ENCODE data around the gene NRP1. TPM values are rescaled to one million over a fixed set of nuclear protein-coding genes. Genes with fewer than 3 reads are reported as not detected.
A peak's percentile ranks its signal among the peaks of the same experiment; 100 is the strongest.
"Not testable (repeated sequence)": the region's sequence is repeated elsewhere in the genome, so short reads cannot be mapped to it uniquely, and the experiment has no call there.

Gene NRP1
- total RNA-seq, 1 experiment from 2014 or later: 85.9 TPM

DNA sequence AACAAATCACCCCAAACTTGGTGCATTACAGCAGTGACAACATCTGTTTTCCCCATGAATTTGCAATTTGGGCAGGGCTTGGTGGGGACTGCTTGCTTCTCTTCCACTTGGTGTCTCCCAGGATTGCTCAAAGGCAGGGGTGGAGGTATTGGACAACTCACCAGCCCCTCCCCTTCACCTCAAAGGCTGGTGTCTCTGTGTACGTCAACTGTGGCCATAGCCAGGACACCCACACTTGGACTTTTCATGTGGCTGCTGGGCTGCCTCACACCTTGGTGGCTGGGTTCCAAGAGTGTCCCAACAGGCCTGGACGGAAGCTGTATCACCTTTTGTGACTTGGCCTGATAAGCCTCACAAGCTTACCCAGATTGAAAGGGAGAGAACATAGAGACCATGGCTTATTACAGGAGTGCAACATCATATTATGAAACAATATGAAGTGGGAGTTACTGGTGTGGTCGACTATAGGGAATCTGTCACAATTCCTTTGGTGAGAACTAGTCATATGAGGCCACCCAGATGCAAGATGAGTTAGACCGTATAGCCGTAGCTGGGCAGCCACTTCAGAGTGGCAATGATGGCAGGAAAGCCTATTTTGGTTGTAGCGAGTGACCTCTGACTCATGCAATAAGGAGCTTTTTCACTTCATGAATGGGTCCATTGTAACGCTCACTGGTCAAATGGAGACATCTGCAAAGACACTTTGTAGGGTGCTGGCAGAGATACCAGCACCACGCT is 188.8 kb downstream of the NRP1 start:
- Histone ChIP-seq H3K36me3 (no peaks in the 10 kb centered on the region), H3K27me3 (replicated peaks) (no peaks in the 10 kb centered on the region), H3K4me1 (replicated peaks) (peaks cover 36% of the 10 kb centered on the region), H3K9me3 (replicated peaks) (no peaks in the 10 kb centered on the region), H3K4me3 (no peak overlapping the region), H3K27ac (peak overlapping the region; percentile 85)
- peak; percentile 82 to 83 for DNase-seq (ENCODE audit: low read depth in 1 of 2, low spot score in 2 of 2)

DNA sequence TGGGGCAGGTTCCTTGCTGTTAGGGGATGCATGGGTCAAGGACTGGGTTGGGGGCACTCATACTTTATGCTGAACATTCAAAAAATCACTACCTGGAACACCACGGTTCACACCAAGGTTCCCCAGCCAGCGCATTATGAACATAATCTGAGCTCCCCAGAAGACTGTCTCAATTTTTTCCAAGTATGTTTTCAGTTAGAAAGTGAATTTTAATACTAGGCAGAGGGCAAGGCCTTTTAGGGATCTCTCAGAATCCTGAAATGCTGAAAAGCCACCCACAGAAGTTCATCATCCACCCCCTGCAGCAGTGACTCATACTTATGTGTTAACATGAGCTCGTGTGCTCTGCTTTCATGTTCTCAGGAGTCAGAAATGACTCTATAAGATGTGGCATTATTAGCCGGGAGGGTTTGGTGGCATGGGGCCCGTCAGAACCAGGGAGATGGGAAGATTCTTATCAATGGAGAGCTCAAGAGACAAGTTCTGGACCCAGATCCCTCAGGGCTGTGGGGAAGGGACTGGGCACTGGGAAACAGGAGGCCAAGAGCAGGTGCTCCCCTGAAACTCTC is 191.2 kb downstream of the NRP1 start:
- Histone ChIP-seq H3K27ac (no peak overlapping the region), H3K27me3 (replicated peaks) (no peaks in the 10 kb centered on the region), H3K4me1 (replicated peaks) (peaks cover 36% of the 10 kb centered on the region), H3K4me3 (no peak overlapping the region), H3K36me3 (no peaks in the 10 kb centered on the region), H3K9me3 (replicated peaks) (no peaks in the 10 kb centered on the region)
- peak; percentile 53 to 62 for DNase-seq (ENCODE audit: low read depth in 1 of 2, low spot score in 2 of 2)

DNA sequence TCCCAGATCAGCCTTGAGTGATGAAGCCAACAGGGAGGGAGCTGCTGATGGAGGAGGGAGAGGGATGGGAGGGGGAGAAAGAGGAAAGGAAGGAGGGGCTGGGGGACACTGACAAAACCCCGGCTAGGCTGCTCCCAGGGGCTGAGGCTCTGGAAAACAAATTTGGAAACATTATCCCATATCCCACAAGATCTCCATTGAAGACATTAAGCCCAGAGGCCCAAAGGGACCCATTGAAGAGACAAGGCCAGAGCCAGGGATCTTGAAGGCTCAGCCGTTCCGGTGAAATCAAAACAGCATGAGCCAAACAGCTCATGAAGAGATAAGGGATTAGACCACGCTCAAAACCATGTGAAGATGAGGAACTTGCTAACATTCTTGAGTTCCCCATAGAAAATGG is 192.2 kb downstream of the NRP1 start:
- no peak overlapping the region for H3K27ac ChIP-seq
- H3K9me3 ChIP-seq (replicated peaks): no peaks in the 10 kb centered on the region
- no peak overlapping the region for H3K4me3 ChIP-seq
- no peak for DNase-seq (ENCODE audit: low read depth in 1 of 2, low spot score in 2 of 2)
- H3K4me1 ChIP-seq (replicated peaks): peaks cover 38% of the 10 kb centered on the region
- H3K36me3 ChIP-seq: no peaks in the 10 kb centered on the region
- H3K27me3 ChIP-seq (replicated peaks): no peaks in the 10 kb centered on the region

DNA sequence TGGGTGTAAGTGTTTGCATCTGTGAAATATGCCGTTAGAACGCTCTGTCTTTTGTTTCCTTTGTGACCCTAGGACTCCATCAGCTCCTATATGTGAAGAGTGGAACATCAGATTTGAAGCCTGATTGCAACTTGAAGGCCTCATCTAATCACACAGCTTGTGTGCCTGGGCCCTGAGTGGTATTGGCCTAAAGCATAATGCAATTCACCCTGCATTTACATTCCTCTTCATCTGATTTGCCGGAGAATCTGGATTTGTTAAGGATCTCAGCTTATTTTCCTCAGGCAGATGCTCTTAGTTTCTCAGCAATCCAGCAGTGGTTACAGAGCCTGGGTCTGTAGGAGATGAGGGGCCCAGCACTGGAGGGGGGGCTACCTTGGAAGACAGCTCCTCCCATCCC is 193.2 kb downstream of the NRP1 start:
- no peak overlapping the region for H3K4me3 ChIP-seq

DNA sequence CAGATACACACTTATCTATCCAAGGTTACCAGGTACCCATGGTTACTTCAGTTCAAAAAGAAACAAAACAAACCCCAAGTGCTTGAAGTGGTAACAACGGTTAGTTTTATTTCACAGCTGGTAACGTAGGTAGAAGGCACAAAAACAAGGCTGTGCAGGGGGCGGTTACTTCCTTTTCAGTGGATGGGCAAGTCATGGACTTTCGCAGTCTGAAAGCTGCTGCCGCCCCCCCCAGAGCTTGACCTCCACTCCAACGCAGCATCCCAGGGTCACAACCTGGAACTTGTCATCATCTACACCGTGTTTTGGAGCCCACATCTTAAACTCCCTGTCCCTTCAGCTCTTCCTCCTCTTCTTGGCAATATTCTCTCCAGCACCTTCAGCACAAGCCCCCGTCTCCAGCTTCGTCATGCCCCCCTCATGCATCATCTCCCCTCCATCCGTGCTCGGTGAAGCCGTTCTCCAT is 195.3 kb downstream of the NRP1 start:
- H3K36me3 ChIP-seq: no peaks in the 10 kb centered on the region
- no peaks in the 10 kb centered on the region for H3K9me3 ChIP-seq (replicated peaks)
- no peak for DNase-seq (ENCODE audit: low read depth in 1 of 2, low spot score in 2 of 2)
- no peak overlapping the region for H3K4me3 ChIP-seq
- peaks cover 38% of the 10 kb centered on the region for H3K4me1 ChIP-seq (replicated peaks)
- no peaks in the 10 kb centered on the region for H3K27me3 ChIP-seq (replicated peaks)
- H3K27ac ChIP-seq: no peak overlapping the region

More for the DNA sequence above, 193.2 kb downstream of the NRP1 start:
- Histone ChIP-seq H3K27me3 (replicated peaks) (no peaks in the 10 kb centered on the region), H3K4me1 (replicated peaks) (peaks cover 43% of the 10 kb centered on the region), H3K27ac (no peak overlapping the region), H3K9me3 (replicated peaks) (no peaks in the 10 kb centered on the region), H3K36me3 (no peaks in the 10 kb centered on the region)
- no peak for DNase-seq (ENCODE audit: low read depth in 1 of 2, low spot score in 2 of 2)

DNA sequence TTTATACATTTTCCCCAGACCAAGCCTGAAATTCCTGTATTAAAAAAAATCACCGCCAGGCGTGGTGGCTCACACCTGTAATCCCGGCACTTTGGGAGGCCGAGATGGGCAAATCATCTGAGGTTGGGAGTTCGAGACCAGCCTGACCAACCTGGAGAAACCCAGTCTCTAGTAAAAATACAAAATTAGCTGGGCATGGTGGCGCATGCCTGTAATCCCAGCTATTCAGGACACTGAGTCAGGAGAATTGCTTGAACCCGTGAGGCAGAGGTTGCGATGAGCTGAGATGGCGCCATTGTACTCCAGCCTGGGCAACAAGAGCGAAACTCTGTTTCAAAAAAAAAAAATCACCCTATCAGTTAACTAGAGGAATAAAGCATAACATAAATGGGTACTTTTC is 195.8 kb downstream of the NRP1 start:
- H3K4me3 ChIP-seq; H3K9me3 ChIP-seq (replicated peaks); H3K27me3 ChIP-seq (replicated peaks); H3K27ac ChIP-seq; H3K36me3 ChIP-seq; DNase-seq (ENCODE audit: low read depth in 1 of 2, low spot score in 2 of 2): not testable (repeated sequence)
- H3K4me1 ChIP-seq (replicated peaks): peaks cover 40% of the 10 kb centered on the region

DNA sequence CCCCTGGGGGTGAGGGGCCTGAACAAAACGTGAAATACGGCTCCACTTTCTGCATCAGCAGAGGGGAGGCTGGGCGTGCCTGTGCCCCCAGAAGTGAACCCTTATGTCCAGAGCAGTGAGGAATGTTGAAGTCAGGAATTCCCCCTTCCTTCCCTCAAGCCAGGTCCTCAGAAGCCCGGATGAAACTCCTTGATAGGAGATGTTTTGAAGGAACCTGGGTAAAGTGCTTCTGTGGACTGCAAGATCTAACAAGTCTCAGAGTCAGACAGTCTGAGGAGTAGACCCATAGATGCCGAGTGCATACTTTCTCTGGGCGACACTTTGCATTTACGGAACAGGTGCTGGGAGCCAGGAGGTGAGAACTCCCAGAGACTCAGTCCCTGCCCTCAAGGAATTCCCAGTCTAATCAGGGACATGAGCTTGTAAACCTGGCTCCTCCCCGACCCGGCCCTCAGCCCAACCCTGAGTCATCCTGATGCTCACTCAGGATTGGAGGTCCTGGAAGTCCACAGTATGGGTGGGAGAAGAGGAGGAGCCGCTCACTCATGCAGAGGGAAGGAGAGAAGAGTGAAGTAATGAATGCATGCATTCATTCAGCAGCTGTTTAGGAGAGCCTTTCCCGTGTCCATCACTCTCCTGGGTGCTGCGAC is 197.0 kb downstream of the NRP1 start:
- Histone ChIP-seq H3K36me3 (no peaks in the 10 kb centered on the region), H3K27me3 (replicated peaks) (no peaks in the 10 kb centered on the region), H3K9me3 (replicated peaks) (no peaks in the 10 kb centered on the region), H3K4me3 (no peak overlapping the region), H3K4me1 (replicated peaks) (peaks cover 34% of the 10 kb centered on the region), H3K27ac (no peak overlapping the region)
- DNase-seq (ENCODE audit: low read depth in 1 of 2, low spot score in 2 of 2): no peak

DNA sequence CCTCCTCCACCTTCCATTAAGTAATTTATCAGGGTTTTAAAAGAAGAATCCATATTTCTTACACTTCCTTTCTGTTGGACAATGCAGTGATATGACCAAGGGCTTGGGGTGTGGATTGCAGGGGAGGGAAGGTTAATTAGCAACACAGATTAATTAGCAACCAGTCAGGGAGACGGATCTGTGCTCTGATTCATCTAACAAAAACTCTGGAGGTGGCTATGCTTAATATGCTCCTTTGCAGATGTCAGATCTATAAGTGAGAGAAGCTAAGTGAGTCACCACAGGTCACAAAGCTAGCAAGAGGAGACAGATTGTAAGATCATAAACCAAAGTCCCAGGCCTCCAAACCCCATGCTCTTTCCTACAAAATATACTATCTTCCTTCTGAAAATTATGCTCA is 197.7 kb downstream of the NRP1 start:
- H3K4me3 ChIP-seq: no peak overlapping the region
- no peaks in the 10 kb centered on the region for H3K36me3 ChIP-seq
- no peaks in the 10 kb centered on the region for H3K27me3 ChIP-seq (replicated peaks)
- no peak overlapping the region for H3K27ac ChIP-seq
- peaks cover 33% of the 10 kb centered on the region for H3K4me1 ChIP-seq (replicated peaks)
- H3K9me3 ChIP-seq (replicated peaks): no peaks in the 10 kb centered on the region
- no peak for DNase-seq (ENCODE audit: low read depth in 1 of 2, low spot score in 2 of 2)

DNA sequence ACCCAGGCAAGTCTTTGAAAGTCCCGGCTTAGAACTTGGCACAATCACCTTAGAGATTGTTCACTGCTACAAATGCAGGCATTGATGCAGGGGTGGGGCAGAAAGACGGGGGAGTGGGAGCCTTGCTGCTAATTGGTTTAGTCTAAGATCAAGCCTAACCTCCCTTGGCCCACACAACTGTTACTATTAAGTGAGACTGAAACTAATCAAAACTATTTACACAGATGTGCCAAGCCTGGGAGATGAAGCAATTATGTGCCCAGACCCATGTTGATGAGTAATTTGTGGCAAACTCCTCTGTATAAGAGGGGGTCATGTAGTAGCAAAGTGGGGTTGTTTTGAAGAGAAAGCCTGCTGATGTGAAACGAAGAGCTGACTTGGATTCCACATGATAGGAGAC is 198.2 kb downstream of the NRP1 start:
- Histone ChIP-seq H3K27me3 (replicated peaks) (no peaks in the 10 kb centered on the region), H3K27ac (no peak overlapping the region), H3K4me1 (replicated peaks) (peaks cover 33% of the 10 kb centered on the region), H3K4me3 (no peak overlapping the region), H3K9me3 (replicated peaks) (no peaks in the 10 kb centered on the region), H3K36me3 (no peaks in the 10 kb centered on the region)
- DNase-seq (ENCODE audit: low read depth in 1 of 2, low spot score in 2 of 2): no peak

DNA sequence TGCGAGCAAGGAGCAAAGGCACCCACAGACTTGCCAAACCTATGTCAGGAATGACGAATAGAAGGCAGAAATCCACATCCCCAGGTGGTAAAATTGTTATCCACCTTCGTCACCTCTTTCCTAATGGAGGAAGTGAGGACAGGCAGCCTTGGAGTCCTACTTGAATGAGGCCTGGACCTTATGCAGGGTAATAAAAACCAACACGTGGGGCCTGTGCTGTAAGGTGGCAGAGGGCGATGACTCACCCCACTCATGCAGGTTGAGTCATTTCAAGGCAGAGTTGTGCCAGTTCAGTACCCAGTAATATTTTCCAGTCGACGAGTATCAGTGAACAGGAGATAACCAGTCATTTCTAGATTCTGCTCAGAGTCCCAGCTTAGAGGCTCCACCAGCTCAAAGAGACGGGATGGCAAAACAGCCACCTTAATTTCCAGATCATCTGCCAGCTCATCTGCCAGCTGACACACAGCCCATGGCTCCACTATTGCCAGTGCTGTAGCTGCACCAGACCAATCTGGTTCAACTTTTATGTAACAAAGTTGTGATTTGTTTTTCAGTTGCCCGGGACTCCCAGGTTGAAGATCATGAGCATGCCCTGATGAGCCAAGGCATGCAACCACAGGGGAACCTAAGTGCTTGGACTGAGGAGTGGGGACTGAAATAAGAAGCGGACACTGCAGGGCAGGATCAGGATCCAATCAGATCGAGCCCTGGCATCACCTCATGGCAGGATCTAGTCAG is 200.3 kb downstream of the NRP1 start:
- no peaks in the 10 kb centered on the region for H3K27me3 ChIP-seq (replicated peaks)
- H3K9me3 ChIP-seq (replicated peaks): no peaks in the 10 kb centered on the region
- H3K4me1 ChIP-seq (replicated peaks): peaks cover 45% of the 10 kb centered on the region
- no peak overlapping the region for H3K4me3 ChIP-seq
- peak overlapping the region; percentile 39 for H3K27ac ChIP-seq
- DNase-seq (ENCODE audit: low read depth in 1 of 2, low spot score in 2 of 2): peak; percentile 62 to 83
- H3K36me3 ChIP-seq: no peaks in the 10 kb centered on the region

DNA sequence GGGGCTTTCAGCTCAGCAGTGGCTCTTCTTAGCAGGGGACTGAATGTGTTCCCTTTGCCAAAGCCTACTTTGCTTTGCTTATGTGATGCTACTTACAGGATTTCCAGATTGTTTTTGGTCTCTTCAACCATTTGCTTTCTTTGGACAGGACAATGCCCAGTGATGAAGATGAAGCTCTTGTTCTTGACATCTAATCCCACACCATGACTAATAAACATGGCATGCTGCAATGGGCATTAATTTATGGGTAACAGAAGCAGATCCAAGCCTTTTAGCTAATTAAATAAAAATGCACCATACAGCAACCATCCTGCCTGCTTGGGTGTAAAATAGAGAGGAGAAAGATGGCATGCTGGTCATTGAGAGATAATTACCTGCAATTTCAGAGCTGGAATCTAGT is 200.9 kb downstream of the NRP1 start:
- peaks cover 51% of the 10 kb centered on the region for H3K4me1 ChIP-seq (replicated peaks)
- no peak for DNase-seq (ENCODE audit: low read depth in 1 of 2, low spot score in 2 of 2)
- no peaks in the 10 kb centered on the region for H3K27me3 ChIP-seq (replicated peaks)
- no peak overlapping the region for H3K4me3 ChIP-seq
- H3K9me3 ChIP-seq (replicated peaks): no peaks in the 10 kb centered on the region
- peak overlapping the region; percentile 23; the same call in 1 of the 2 replicates for H3K27ac ChIP-seq
- H3K36me3 ChIP-seq: no peaks in the 10 kb centered on the region

DNA sequence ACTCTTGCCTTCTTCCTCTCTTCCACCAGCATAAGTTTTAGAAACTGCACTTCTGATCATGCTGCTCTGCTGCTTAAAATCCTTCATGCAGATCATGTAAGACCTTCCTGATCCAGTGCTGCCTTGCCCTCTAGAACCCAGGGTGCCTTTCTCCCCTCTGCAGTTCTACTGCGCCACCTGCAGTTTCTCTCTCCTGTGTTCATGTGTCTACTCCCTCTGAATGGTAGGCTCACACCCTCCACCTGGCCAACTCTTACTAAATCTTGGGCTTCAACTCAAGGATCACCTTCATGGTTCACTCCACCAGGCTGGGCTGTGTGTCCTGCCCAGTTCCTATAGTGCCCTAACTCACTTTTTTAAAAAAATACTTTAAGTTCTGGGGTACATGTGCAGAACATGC is 201.8 kb downstream of the NRP1 start:
- no peak for DNase-seq (ENCODE audit: low read depth in 1 of 2, low spot score in 2 of 2)

DNA sequence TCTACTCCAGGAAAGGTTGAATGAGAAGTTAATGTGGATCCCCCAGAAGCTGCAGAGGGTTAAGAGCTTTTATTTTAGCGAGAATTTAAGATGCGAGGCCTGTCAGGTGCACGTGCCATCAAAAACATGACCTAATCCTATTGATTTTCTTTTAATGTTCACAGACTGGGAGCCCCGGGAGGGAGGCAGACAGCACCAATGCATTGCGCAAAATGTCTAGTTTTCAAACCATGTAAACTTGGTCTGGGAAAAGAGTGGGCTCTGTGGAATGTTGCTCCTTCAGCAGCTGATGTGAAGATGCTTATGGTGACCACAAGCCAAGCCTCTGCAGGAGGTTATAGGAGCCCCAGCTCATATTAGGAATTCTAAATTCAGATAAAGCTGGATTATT is 204.5 kb downstream of the NRP1 start:
- H3K36me3 ChIP-seq: no peaks in the 10 kb centered on the region
- DNase-seq (ENCODE audit: low read depth in 1 of 2, low spot score in 2 of 2): no peak
- H3K27ac ChIP-seq: 0 out of 2 replicates have a peak overlapping the region, but pooled peaks have one; percentile 66
- no peaks in the 10 kb centered on the region for H3K9me3 ChIP-seq (replicated peaks)
- no peak overlapping the region for H3K4me3 ChIP-seq
- no peaks in the 10 kb centered on the region for H3K27me3 ChIP-seq (replicated peaks)
- peaks cover 48% of the 10 kb centered on the region for H3K4me1 ChIP-seq (replicated peaks)

More for the DNA sequence above, 201.8 kb downstream of the NRP1 start:
- Histone ChIP-seq H3K4me3 (no peak overlapping the region), H3K27ac (no peak overlapping the region), H3K36me3 (no peaks in the 10 kb centered on the region), H3K4me1 (replicated peaks) (peaks cover 54% of the 10 kb centered on the region), H3K9me3 (replicated peaks) (no peaks in the 10 kb centered on the region), H3K27me3 (replicated peaks) (no peaks in the 10 kb centered on the region)

All from SJSA1 (cell line).